Inflammatory macrophage (primary cell): ENCODE measurements around the gene MTX1.
"Not testable (repeated sequence)": the region's sequence is repeated elsewhere in the genome, so short reads cannot be mapped to it uniquely, and the experiment has no call there.

ENCODE experiments used
- DNase-seq, 2 donors: peaks; one replicate each; pipeline ENCODE4 v3.0.0-alpha.2; 2020 to 2022

Gene MTX1

GRCh38 chr1:155189926-155190325, 18.6 kb upstream of the MTX1 start:
- DNase-seq: not testable (repeated sequence)

GRCh38 chr1:155191904-155192303, 16.6 kb upstream of the MTX1 start:
- no peak for DNase-seq

GRCh38 chr1:155192346-155193274, 15.9 kb upstream of the MTX1 start:
- no peak for DNase-seq

- peak; percentile 83 to 84 for DNase-seq
Measured at GRCh38 chr1:155193275-155193990, 15.1 kb upstream of the MTX1 start.

GRCh38 chr1:155193991-155194240, 14.6 kb upstream of the MTX1 start:
- DNase-seq: not testable (repeated sequence)

GRCh38 chr1:155195201-155196102, 13.0 kb upstream of the MTX1 start:
- DNase-seq: no peak

- no peak for DNase-seq
Measured at GRCh38 chr1:155196103-155196892, 12.2 kb upstream of the MTX1 start.

- no peak for DNase-seq
Measured at GRCh38 chr1:155196893-155197638, 11.4 kb upstream of the MTX1 start.

- DNase-seq: no peak
Measured at GRCh38 chr1:155197901-155198546, 10.5 kb upstream of the MTX1 start.

- no peak for DNase-seq
Measured at GRCh38 chr1:155198547-155198906, 10.0 kb upstream of the MTX1 start.

- no peak for DNase-seq
Measured at GRCh38 chr1:155199792-155200191, 8.7 kb upstream of the MTX1 start.

- DNase-seq: no peak
Measured at GRCh38 chr1:155200920-155201319, 7.6 kb upstream of the MTX1 start.

GRCh38 chr1:155202198-155202597, 6.3 kb upstream of the MTX1 start:
- DNase-seq: no peak

- no peak for DNase-seq
Measured at GRCh38 chr1:155202731-155203515, 5.6 kb upstream of the MTX1 start.

GRCh38 chr1:155205035-155205434, 3.5 kb upstream of the MTX1 start:
- DNase-seq: no peak

- DNase-seq: no peak
Measured at GRCh38 chr1:155205969-155206593, 2.4 kb upstream of the MTX1 start.

- DNase-seq: peak; percentile 77 to 81
Measured at GRCh38 chr1:155206891-155207805, 1.3 kb upstream of the MTX1 start.

- DNase-seq: no peak
Measured at GRCh38 chr1:155207806-155208540, 522 bp upstream of the MTX1 start, which contains the start of gene THBS3. THBS3 (minus strand) TSS chr1:155207897; CDS start chr1:155207876, 21 bp downstream.
